CD14-positive monocyte (primary cell): Measurements from ENCODE around the gene NME2. TPM values are rescaled to one million over a fixed set of nuclear protein-coding genes. Genes with fewer than 3 reads are reported as not detected.

Source experiments
- DNase-seq, 3 donors: peaks; one replicate each; pipeline ENCODE4 v3.0.0-alpha.2; 2011 to 2022
- H2AFZ ChIP-seq: 2 replicates; pipeline ENCODE4 v1.6.0; 2012; ENCODE audit warnings: mild to moderate bottlenecking, low read depth, low read length, inconsistent platforms; ENCODE audit not compliant: insufficient read depth, poor library complexity, severe bottlenecking
- H3K27ac ChIP-seq, 2 donors: 1 replicate in 1 of 2; 2 replicates in 1 of 2; pipeline ENCODE4 v1.5.1; 2012 to 2013; ENCODE audit warnings: low read length in 2 of 2, control low read depth in 1 of 2, inconsistent platforms in 1 of 2, low read depth in 1 of 2, mild to moderate bottlenecking in 1 of 2
- H3K27me3 ChIP-seq, 2 donors: one replicate each; pipeline versions ENCODE4 v1.6.0 to v1.6.1; 2011 to 2013; ENCODE audit warnings: low read length in 2 of 2; ENCODE audit not compliant: control insufficient read depth in 2 of 2, insufficient read depth in 2 of 2
- H3K36me3 ChIP-seq, 2 donors: replicated peaks in 1 of 2; 1 replicate in 1 of 2; 2 replicates in 1 of 2; pipeline versions ENCODE4 v1.5.1 to v1.6.1; 2012 to 2013; ENCODE audit warnings: low read length in 2 of 2, control low read depth in 1 of 2, inconsistent platforms in 1 of 2, mild to moderate bottlenecking in 1 of 2; ENCODE audit not compliant: insufficient read depth in 2 of 2, control insufficient read depth in 1 of 2
- H3K4me1 ChIP-seq, 2 donors: 1 replicate in 1 of 2; 2 replicates in 1 of 2; pipeline versions ENCODE4 v1.5.1 to v1.6.1; 2012 to 2013; ENCODE audit warnings: low read length in 2 of 2, control low read depth in 1 of 2, inconsistent platforms in 1 of 2, mild to moderate bottlenecking in 1 of 2, moderate library complexity in 1 of 2; ENCODE audit not compliant: insufficient read depth in 2 of 2, control insufficient read depth in 1 of 2
- H3K4me2 ChIP-seq: replicated peaks from 2 replicates; pipeline ENCODE3; 2012; ENCODE audit warnings: low read length, moderate library complexity, mild to moderate bottlenecking; ENCODE audit not compliant: poor library complexity, severe bottlenecking; ENCODE audit errors: extremely low read depth
- H3K4me3 ChIP-seq, 3 experiments: fragments of 200-600 bp in 1 of 3; sonication (generic) in 1 of 3; replicated peaks in 1 of 3; 1 replicate in 2 of 3; 2 replicates in 1 of 3; pipeline ENCODE4 v1.5.1; 2011 to 2013; ENCODE audit warnings: low read length in 3 of 3, mild to moderate bottlenecking in 3 of 3, control low read depth in 2 of 3, low read depth in 2 of 3, inconsistent platforms in 1 of 3, moderate library complexity in 1 of 3
- H3K79me2 ChIP-seq: 2 replicates; pipeline ENCODE4 v1.6.0; 2012; ENCODE audit warnings: mild to moderate bottlenecking, control low read depth, inconsistent platforms, low read length, moderate library complexity; ENCODE audit not compliant: insufficient read depth
- H3K9ac ChIP-seq: 2 replicates; pipeline ENCODE4 v1.6.0; 2017; ENCODE audit warnings: low read length, mild to moderate bottlenecking; ENCODE audit not compliant: insufficient read depth, poor library complexity, severe bottlenecking
- H3K9me3 ChIP-seq, 2 donors: replicated peaks in 1 of 2; 1 replicate in 1 of 2; 2 replicates in 1 of 2; pipeline versions ENCODE4 v1.5.1 to v1.6.1; 2012 to 2013; ENCODE audit warnings: low read length in 2 of 2, control low read depth in 1 of 2; ENCODE audit not compliant: control insufficient read depth in 1 of 2, insufficient read depth in 1 of 2
- H4K20me1 ChIP-seq: 2 replicates; pipeline ENCODE4 v1.6.0; 2012; ENCODE audit warnings: mild to moderate bottlenecking, low read length, control low read depth, moderate library complexity; ENCODE audit not compliant: insufficient read depth
- H3K27ac Mint-ChIP-seq, 7 donors: one replicate each; pipeline ENCODE4 v1.8.0; 2020; ENCODE audit warnings: mild to moderate bottlenecking in 7 of 7, mixed read lengths in 7 of 7, moderate library complexity in 6 of 7, inconsistent platforms in 2 of 7
- H3K27me3 Mint-ChIP-seq, 3 donors: one replicate each; pipeline ENCODE4 v1.8.0; 2021 to 2022; ENCODE audit warnings: low read depth in 3 of 3, mild to moderate bottlenecking in 3 of 3, mixed read lengths in 3 of 3, moderate library complexity in 3 of 3, inconsistent platforms in 1 of 3
- H3K36me3 Mint-ChIP-seq, 2 donors: one replicate each; pipeline ENCODE4 v1.8.0; 2020; ENCODE audit warnings: mixed read lengths in 2 of 2, inconsistent platforms in 1 of 2, mild to moderate bottlenecking in 1 of 2
- H3K4me1 Mint-ChIP-seq: one replicate; pipeline ENCODE4 v1.8.0; 2020; ENCODE audit warnings: mild to moderate bottlenecking, mixed read lengths
- H3K4me3 Mint-ChIP-seq, 2 donors: one replicate each; pipeline ENCODE4 v1.8.0; 2020; ENCODE audit warnings: mild to moderate bottlenecking in 2 of 2, mixed read lengths in 2 of 2, moderate library complexity in 1 of 2
- H3K9me3 Mint-ChIP-seq, 7 donors: one replicate each; pipeline ENCODE4 v1.8.0; 2020 to 2022; ENCODE audit warnings: mixed read lengths in 7 of 7, mild to moderate bottlenecking in 6 of 7, moderate library complexity in 6 of 7, inconsistent platforms in 2 of 7
- WGBS: methylation state at CpG from one replicate; pipeline ENCODE4 v1.1.5; 2013; ENCODE audit warnings: missing lambda C conversion rate; ENCODE audit not compliant: insufficient coverage; 5-methylcytosine and 5-hydroxymethylcytosine counted together
- intact Hi-C, 2 donors: fragments of 100-400 bp; cut with micrococcal nuclease; formaldehyde crosslinking; loops; one replicate each; pipeline versions ENCODE4 v1.15.0 to v1.15.1; 2023
- polyA plus RNA-seq, 3 donors: library from polyadenylated mRNA; depleted of rRNA in 1 of 3; unstranded in 2 of 3; stranded (reverse) in 1 of 3; fragments of 300-500 nt in 2 of 3; fragments of >200 nt in 1 of 3; fragmentation: Illumina TruSeq in 2 of 3; gene quantifications; 1 replicate in 2 of 3; 2 replicates in 1 of 3; pipeline ENCODE4 v1.2.3, GENCODE V29; 2012 to 2021
- TF ChIP-seq, protein P1 (sequence below): fragments of 200-600 bp; IDR thresholded peaks from one replicate; pipeline ENCODE4 v1.8.0; 2022; ENCODE audit warnings: antibody characterized with exemption, mild to moderate bottlenecking

NME2 gene
- polyA plus RNA-seq, 3 donors, result 240 to 307 (median 259) TPM

GRCh38 chr17:51147650-51148049 is 18.6 kb upstream of the NME2 start:
- H3K27me3 Mint-ChIP-seq, result peaks cover 0 to 4% (median 3%) of the 10 kb centered on the region in 3 donors
- Histone ChIP-seq H3K27ac (no peak overlapping the region), H3K4me1 (peaks cover 4% of the 10 kb centered on the region in 2 donors), H4K20me1 (no peaks in the 10 kb centered on the region), H2AFZ (no peak overlapping the region), H3K9me3 (no peaks in the 10 kb centered on the region), H3K9ac (no peak overlapping the region), H3K36me3 (no peaks in the 10 kb centered on the region), H3K4me2 (no peak overlapping the region), H3K27me3 (no peaks in the 10 kb centered on the region), H3K4me3 (no peak overlapping the region), H3K79me2 (no peaks in the 10 kb centered on the region)
- no peak for DNase-seq
- H3K27ac Mint-ChIP-seq, result peak overlapping the region in 1 of 7 donors; percentile 37
- no CpG with 5 or more reads among the region's 4 CpGs for WGBS
- no peaks in the 10 kb centered on the region for H3K36me3 Mint-ChIP-seq
- intact Hi-C loops, result no loop called here
- no peak overlapping the region for H3K4me3 Mint-ChIP-seq
- TF ChIP-seq, protein P1, sequence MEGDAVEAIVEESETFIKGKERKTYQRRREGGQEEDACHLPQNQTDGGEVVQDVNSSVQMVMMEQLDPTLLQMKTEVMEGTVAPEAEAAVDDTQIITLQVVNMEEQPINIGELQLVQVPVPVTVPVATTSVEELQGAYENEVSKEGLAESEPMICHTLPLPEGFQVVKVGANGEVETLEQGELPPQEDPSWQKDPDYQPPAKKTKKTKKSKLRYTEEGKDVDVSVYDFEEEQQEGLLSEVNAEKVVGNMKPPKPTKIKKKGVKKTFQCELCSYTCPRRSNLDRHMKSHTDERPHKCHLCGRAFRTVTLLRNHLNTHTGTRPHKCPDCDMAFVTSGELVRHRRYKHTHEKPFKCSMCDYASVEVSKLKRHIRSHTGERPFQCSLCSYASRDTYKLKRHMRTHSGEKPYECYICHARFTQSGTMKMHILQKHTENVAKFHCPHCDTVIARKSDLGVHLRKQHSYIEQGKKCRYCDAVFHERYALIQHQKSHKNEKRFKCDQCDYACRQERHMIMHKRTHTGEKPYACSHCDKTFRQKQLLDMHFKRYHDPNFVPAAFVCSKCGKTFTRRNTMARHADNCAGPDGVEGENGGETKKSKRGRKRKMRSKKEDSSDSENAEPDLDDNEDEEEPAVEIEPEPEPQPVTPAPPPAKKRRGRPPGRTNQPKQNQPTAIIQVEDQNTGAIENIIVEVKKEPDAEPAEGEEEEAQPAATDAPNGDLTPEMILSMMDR, result no peak
- H3K9me3 Mint-ChIP-seq, result no peaks in the 10 kb centered on the region
- H3K4me1 Mint-ChIP-seq, result peaks cover 1% of the 10 kb centered on the region

- intact Hi-C loops, result no loop called here
Observed at GRCh38 chr17:51149163-51149562, 17.0 kb upstream of the NME2 start.

More at GRCh38 chr17:51149163-51149562, 17.0 kb upstream of the NME2 start:
- peaks cover 4% of the 10 kb centered on the region for H3K79me2 ChIP-seq
- peaks cover 13 to 14% of the 10 kb centered on the region in 2 donors for H3K4me1 ChIP-seq
- H3K27ac Mint-ChIP-seq, result peak overlapping the region in 1 of 7 donors; percentile 60
- H3K4me3 ChIP-seq, result no peak overlapping the region
- TF ChIP-seq, protein P1, result no peak
- H3K27ac ChIP-seq, result no peak overlapping the region
- H3K9me3 Mint-ChIP-seq, result no peaks in the 10 kb centered on the region
- H3K36me3 Mint-ChIP-seq, result no peaks in the 10 kb centered on the region
- 92% methylated on average over 2 of the region's 2 CpGs for WGBS
- no peaks in the 10 kb centered on the region for H3K27me3 ChIP-seq
- H3K4me2 ChIP-seq, result no peak overlapping the region
- no peaks in the 10 kb centered on the region for H4K20me1 ChIP-seq
- peaks cover 1% of the 10 kb centered on the region for H3K4me1 Mint-ChIP-seq
- H3K9ac ChIP-seq, result no peak overlapping the region
- H3K36me3 ChIP-seq, result no peaks in the 10 kb centered on the region
- H3K9me3 ChIP-seq, result no peaks in the 10 kb centered on the region
- peaks cover 0 to 4% (median 3%) of the 10 kb centered on the region in 3 donors for H3K27me3 Mint-ChIP-seq
- DNase-seq, result no peak
- no peak overlapping the region for H2AFZ ChIP-seq
- H3K4me3 Mint-ChIP-seq, result no peak overlapping the region
